H1 (cell line): ENCODE measurements around the gene UBASH3A. TPM values are rescaled to one million over a fixed set of nuclear protein-coding genes. Genes with fewer than 3 reads are reported as not detected.

Experiments
- CTCF ChIA-PET: fragments of 300-600 bp; sonication (Branson Sonifier 250); formaldehyde crosslinking; loops from one replicate; lab custom pipeline; 2021; ENCODE audit not compliant: partially characterized antibody; lab: Charles Lee
- POLR2A ChIA-PET: fragments of 300-600 bp; sonication (Branson Sonifier 250); formaldehyde crosslinking; loops from one replicate; lab custom pipeline; 2021; ENCODE audit warnings: inconsistent platforms; ENCODE audit not compliant: partially characterized antibody; lab: Charles Lee
- DNase-seq, 2 experiments: peaks; one replicate each; pipeline versions ENCODE4 v3.0.0 to v3.0.0-alpha.2; 2010 to 2022; ENCODE audit warnings: low spot score in 2 of 2, low read depth in 1 of 2, mixed read lengths in 1 of 2
- FAIRE-seq: peaks from 2 replicates; lab custom pipeline; 2011; peaks lifted over from hg19 to GRCh38; lab: Jason Lieb, UNC
- H2AFZ ChIP-seq: 2 replicates; pipeline ENCODE4 v1.8.1; 2012; ENCODE audit warnings: low read length, inconsistent platforms
- H2AK5ac ChIP-seq: 2 replicates; pipeline ENCODE4 v1.6.1; 2013; ENCODE audit warnings: low read depth, low read length
- H2BK120ac ChIP-seq: replicated peaks from 2 replicates; pipeline ENCODE3; 2013; ENCODE audit warnings: low read depth, low read length, inconsistent platforms
- H2BK12ac ChIP-seq: 2 replicates; pipeline ENCODE4 v1.6.1; 2013; ENCODE audit warnings: low read depth, low read length
- H2BK15ac ChIP-seq: 2 replicates; pipeline ENCODE4 v1.6.1; 2013; ENCODE audit warnings: low read length
- H2BK20ac ChIP-seq: 2 replicates; pipeline ENCODE4 v1.6.1; 2013; ENCODE audit warnings: low read length
- H2BK5ac ChIP-seq: 2 replicates; pipeline ENCODE4 v1.6.1; 2013; ENCODE audit warnings: low read depth, low read length
- H3K14ac ChIP-seq: 2 replicates; pipeline ENCODE4 v1.6.1; 2013; ENCODE audit warnings: inconsistent platforms; ENCODE audit not compliant: insufficient read length
- H3K18ac ChIP-seq: 2 replicates; pipeline ENCODE4 v1.6.1; 2013; ENCODE audit warnings: low read length; ENCODE audit errors: extremely low read depth
- H3K23ac ChIP-seq: 2 replicates; pipeline ENCODE4 v1.6.1; 2013; ENCODE audit warnings: inconsistent platforms; ENCODE audit not compliant: insufficient read length
- H3K23me2 ChIP-seq: 2 replicates; pipeline ENCODE4 v1.6.1; 2013; ENCODE audit warnings: low read depth, low read length
- H3K27ac ChIP-seq: 2 replicates; pipeline ENCODE4 v1.6.1; 2011; ENCODE audit warnings: low read depth, low read length, inconsistent platforms
- H3K27me3 ChIP-seq, 4 experiments: replicated peaks in 1 of 4; 1 replicate in 1 of 4; 2 replicates in 3 of 4; pipeline versions ENCODE4 v1.6.1 to v1.8.1; 2011 to 2013; ENCODE audit warnings: low read length in 3 of 4, mild to moderate bottlenecking in 3 of 4, inconsistent platforms in 2 of 4, mixed read lengths in 2 of 4, moderate library complexity in 1 of 4; ENCODE audit not compliant: control insufficient read depth in 3 of 4, insufficient read depth in 3 of 4; ENCODE audit errors: extremely low read depth in 1 of 4
- H3K36me3 ChIP-seq, 4 experiments: 2 replicates each; pipeline versions ENCODE4 v1.6.1 to v1.8.1; 2011 to 2013; ENCODE audit warnings: mild to moderate bottlenecking in 4 of 4, low read length in 3 of 4, moderate library complexity in 2 of 4, control low read depth in 1 of 4, inconsistent platforms in 1 of 4; ENCODE audit not compliant: insufficient read depth in 4 of 4, control insufficient read depth in 2 of 4
- H3K4ac ChIP-seq: replicated peaks from 2 replicates; pipeline ENCODE3; 2013; ENCODE audit warnings: low read length, low read depth, mixed read lengths, inconsistent platforms; ENCODE audit not compliant: insufficient read length
- H3K4me1 ChIP-seq, 4 experiments: replicated peaks in 1 of 4; 1 replicate in 1 of 4; 2 replicates in 3 of 4; pipeline versions ENCODE4 v1.6.1 to v1.8.1; 2011 to 2013; ENCODE audit warnings: low read length in 3 of 4, inconsistent platforms in 2 of 4, mixed read lengths in 1 of 4; ENCODE audit not compliant: insufficient read depth in 4 of 4, control insufficient read depth in 3 of 4
- H3K4me2 ChIP-seq, 2 experiments: 2 replicates each; pipeline versions ENCODE4 v1.6.1 to v1.8.1; 2011 to 2013; ENCODE audit warnings: low read depth in 2 of 2, low read length in 2 of 2, control low read depth in 1 of 2, inconsistent platforms in 1 of 2, mild to moderate bottlenecking in 1 of 2; ENCODE audit not compliant: insufficient read depth in 1 of 2
- H3K4me3 ChIP-seq, 4 experiments: fragments of 200-600, 300-600 bp in 1 of 4; sonication (generic), shearing (Covaris generic), sonication (Bioruptor Twin) in 1 of 4; 2 replicates each; pipeline versions ENCODE4 v1.5.1 to v1.8.1; 2011 to 2016; ENCODE audit warnings: low read length in 4 of 4, low read depth in 3 of 4, control low read depth in 2 of 4, inconsistent platforms in 2 of 4, mild to moderate bottlenecking in 2 of 4, mixed read lengths in 1 of 4, moderate library complexity in 1 of 4; ENCODE audit not compliant: insufficient read depth in 2 of 4; ENCODE audit errors: extremely low read depth in 1 of 4
- H3K56ac ChIP-seq: replicated peaks from 2 replicates; pipeline ENCODE3; 2013; ENCODE audit warnings: low read depth, mild to moderate bottlenecking, mixed read lengths, low read length, inconsistent platforms; ENCODE audit not compliant: insufficient read length
- H3K79me1 ChIP-seq: 2 replicates; pipeline ENCODE4 v1.6.1; 2013; ENCODE audit warnings: low read depth, low read length, control low read depth
- H3K79me2 ChIP-seq, 2 experiments: 2 replicates each; pipeline versions ENCODE4 v1.6.1 to v1.8.1; 2012 to 2013; ENCODE audit warnings: low read length in 2 of 2, mild to moderate bottlenecking in 2 of 2, inconsistent platforms in 1 of 2; ENCODE audit not compliant: insufficient read depth in 2 of 2, control insufficient read depth in 1 of 2
- H3K9ac ChIP-seq, 4 experiments: replicated peaks in 1 of 4; 1 replicate in 1 of 4; 2 replicates in 3 of 4; pipeline versions ENCODE4 v1.6.1 to v1.8.1; 2011 to 2013; ENCODE audit warnings: low read depth in 3 of 4, low read length in 3 of 4, control low read depth in 2 of 4, mild to moderate bottlenecking in 2 of 4, moderate library complexity in 2 of 4, inconsistent platforms in 1 of 4; ENCODE audit errors: extremely low read depth in 1 of 4
- H3K9me3 ChIP-seq, 2 experiments: 2 replicates each; pipeline versions ENCODE4 v1.6.1 to v1.8.1; 2012 to 2013; ENCODE audit warnings: mild to moderate bottlenecking in 2 of 2, moderate library complexity in 2 of 2, control low read depth in 1 of 2, inconsistent platforms in 1 of 2, low read depth in 1 of 2, low read length in 1 of 2, mixed read lengths in 1 of 2; ENCODE audit not compliant: insufficient read depth in 2 of 2
- H4K20me1 ChIP-seq, 2 experiments: replicated peaks in 1 of 2; 2 replicates each; pipeline versions ENCODE3 to v1.8.1; 2011 to 2013; ENCODE audit warnings: inconsistent platforms in 2 of 2, low read length in 2 of 2, mild to moderate bottlenecking in 1 of 2; ENCODE audit not compliant: insufficient read depth in 2 of 2, control insufficient read depth in 1 of 2
- H4K5ac ChIP-seq: 2 replicates; pipeline ENCODE4 v1.6.1; 2013; ENCODE audit warnings: low read length, low read depth, mixed read lengths, inconsistent platforms; ENCODE audit not compliant: insufficient read length
- H4K8ac ChIP-seq: 2 replicates; pipeline ENCODE4 v1.8.0; 2013; ENCODE audit warnings: mild to moderate bottlenecking, moderate library complexity, low read length, inconsistent platforms; ENCODE audit not compliant: insufficient read depth; ENCODE audit errors: extremely low read depth
- H4K91ac ChIP-seq: replicated peaks from 2 replicates; pipeline ENCODE3; 2013; ENCODE audit warnings: low read length, mixed read lengths, inconsistent platforms; ENCODE audit not compliant: insufficient read length
- ASH2L ChIP-seq: fragments of 200-600, 300-600 bp; sonication (generic); IDR thresholded peaks from one replicate; pipeline ENCODE4 v1.7.1; 2017; ENCODE audit warnings: low read length
- BCL11A ChIP-seq, 2 experiments: IDR thresholded peaks; one replicate each; pipeline ENCODE4 v1.6.1; 2011; ENCODE audit warnings: low read depth in 2 of 2, low read length in 2 of 2, mild to moderate bottlenecking in 2 of 2
- RXRA ChIP-seq: IDR thresholded peaks from 2 replicates; pipeline ENCODE4 v1.6.1; 2011; ENCODE audit warnings: low read depth, mild to moderate bottlenecking, low read length, moderate library complexity; ENCODE audit not compliant: insufficient read depth
- SP1 ChIP-seq: IDR thresholded peaks from 2 replicates; pipeline ENCODE4 v1.6.1; 2011; ENCODE audit warnings: low read depth, low read length
- WGBS, 2 experiments: shearing (Covaris generic) in 1 of 2; methylation state at CpG; one replicate each; pipeline versions ENCODE4 v1.1.6 to v1.1.7; 2013 to 2015; ENCODE audit warnings: low lambda C conversion rate in 2 of 2, mixed read lengths in 2 of 2, inconsistent platforms in 1 of 2, low coverage in 1 of 2, missing lambda C conversion rate in 1 of 2; ENCODE audit not compliant: insufficient replicate concordance in 2 of 2, insufficient coverage in 1 of 2, insufficient read length in 1 of 2; ENCODE audit errors: extremely low coverage in 1 of 2, missing lambda C conversion rate in 1 of 2; 5-methylcytosine and 5-hydroxymethylcytosine counted together
- polyA plus RNA-seq, 7 experiments: library from polyadenylated mRNA; depleted of rRNA in 3 of 7; stranded (reverse) in 5 of 7; unstranded in 2 of 7; fragments of >200 nt in 5 of 7; fragments of 200-250 nt in 2 of 7; gene quantifications; 1 replicate in 5 of 7; 2 replicates in 1 of 7; 4 replicates in 1 of 7; pipeline versions ENCODE4 v1.2.1 to v1.2.3, GENCODE V29; 2011 to 2013; ENCODE audit warnings: missing spikeins in 2 of 7, mixed read lengths in 2 of 7
- total RNA-seq: library from RNA; stranded (reverse); fragmentation: NEBNext Ultra II Directional; extraction: Animal tissue kit (Norgen Biotek cat#: 25700); gene quantifications from 2 replicates; pipeline ENCODE4 v1.2.1, GENCODE V29; 2021

The UBASH3A gene
- total and polyA plus RNA-seq, 2 of the 8 experiments (the other 6 are each of a cell fraction or from before 2014, with no cell fraction given): not detected

GRCh38 chr21:42417533-42417932, 13.8 kb downstream of the UBASH3A start:
- no peaks in the 10 kb centered on the region for H3K36me3 ChIP-seq
- POLR2A ChIA-PET: no interaction called here
- no peak overlapping the region for H2AFZ ChIP-seq
- 0 out of 4 replicates have a peak, but pooled peaks cover 0 to 2% of the 10 kb centered on the region in 2 experiments for H3K9me3 ChIP-seq
- no peak overlapping the region for H2BK120ac ChIP-seq
- no peak overlapping the region for H2BK20ac ChIP-seq
- no peak overlapping the region for H3K9ac ChIP-seq
- H2BK12ac ChIP-seq: no peak overlapping the region
- no peak overlapping the region for H3K4me2 ChIP-seq
- TF ChIP-seq ASH2L (no peak), SP1 (no peak), BCL11A (IDR thresholded peaks at IDR 0.05; ENCODE audit: low read depth in 2 of 2, low read length in 2 of 2) (no peak), RXRA (no peak)
- H3K27ac ChIP-seq: no peak overlapping the region
- H3K27me3 ChIP-seq: no peaks in the 10 kb centered on the region
- H4K91ac ChIP-seq: no peak overlapping the region
- 91% methylated on average over 6 of the region's 6 CpGs; no CpG with 5 or more reads in 1 of the 2 experiments for WGBS, 2 experiments
- CTCF ChIA-PET: interaction anchor here (0.9 to 2.3 kb wide), 4 partner anchors 13 to 155 kb away, joined by 3 to 6 read pairs (median 4); no protein-coding TSS in a partner anchor
- H3K79me2 ChIP-seq: no peaks in the 10 kb centered on the region
- H3K18ac ChIP-seq: no peak overlapping the region
- H3K23me2 ChIP-seq: no peaks in the 10 kb centered on the region
- no peak overlapping the region for H2AK5ac ChIP-seq
- H4K5ac ChIP-seq: no peak overlapping the region
- H2BK15ac ChIP-seq: no peak overlapping the region
- H3K14ac ChIP-seq: no peak overlapping the region
- no peaks in the 10 kb centered on the region for H4K20me1 ChIP-seq
- H3K4ac ChIP-seq: no peak overlapping the region
- DNase-seq (no peak), FAIRE-seq (no peak)
- no peak overlapping the region for H2BK5ac ChIP-seq
- no peak overlapping the region for H4K8ac ChIP-seq
- no peak overlapping the region for H3K4me3 ChIP-seq
- peaks cover 0 to 3% (median under 1%) of the 10 kb centered on the region in 4 experiments; a peak in 3 of 7 replicates for H3K4me1 ChIP-seq
- no peaks in the 10 kb centered on the region for H3K79me1 ChIP-seq
- no peak overlapping the region for H3K23ac ChIP-seq
- no peak overlapping the region for H3K56ac ChIP-seq
